HepG2 (cell line): ENCODE measurements around the gene BMPR2. TPM values are rescaled to one million over a fixed set of nuclear protein-coding genes. Genes with fewer than 3 reads are reported as not detected.

ENCODE experiments used
- BRF2 ChIP-seq: sonication (generic); formaldehyde crosslinking; IDR thresholded peaks from 2 replicates; pipeline ENCODE4 v1.8.1; 2022; ENCODE audit warnings: mild to moderate bottlenecking, missing genetic modification reagents
- KDM5A ChIP-seq: fragments of 200-600 bp; sonication (generic); IDR thresholded peaks from 2 replicates; pipeline ENCODE4 v1.7.0; 2018; ENCODE audit warnings: antibody characterized with exemption, mild to moderate bottlenecking, low read length, borderline replicate concordance
- KLF16 ChIP-seq, 2 experiments: sonication (generic) in 1 of 2; formaldehyde crosslinking in 1 of 2; IDR thresholded peaks; 2 replicates each; pipeline versions ENCODE4 v1.6.1 to v1.8.0; 2016 to 2023; ENCODE audit warnings: missing genetic modification reagents in 2 of 2, missing compliant biosample characterization in 1 of 2
- MIER3 ChIP-seq: IDR thresholded peaks from 2 replicates; pipeline ENCODE4 v1.6.1; 2016; ENCODE audit warnings: missing compliant biosample characterization, borderline replicate concordance
- NR0B2 ChIP-seq: sonication (generic); formaldehyde crosslinking; IDR thresholded peaks from 2 replicates; pipeline ENCODE4 v1.4.0; 2020; ENCODE audit warnings: mild to moderate bottlenecking, missing genetic modification reagents
- PAX8 ChIP-seq: sonication (generic); formaldehyde crosslinking; IDR thresholded peaks from 2 replicates; pipeline ENCODE4 v1.8.0; 2022; ENCODE audit warnings: mild to moderate bottlenecking, missing genetic modification reagents, borderline replicate concordance
- PITX1 ChIP-seq: sonication (generic); formaldehyde crosslinking; IDR thresholded peaks from 2 replicates; pipeline ENCODE4 v1.5.1; 2020; ENCODE audit warnings: mild to moderate bottlenecking, missing genetic modification reagents
- PRDM10 ChIP-seq: sonication (generic); formaldehyde crosslinking; IDR thresholded peaks from 2 replicates; pipeline ENCODE4 v1.4.0; 2020; ENCODE audit warnings: low read depth, missing genetic modification reagents
- THYN1 ChIP-seq: sonication (generic); formaldehyde crosslinking; IDR thresholded peaks from 2 replicates; pipeline ENCODE4 v1.8.1; 2023; ENCODE audit warnings: low read depth, mild to moderate bottlenecking, moderate library complexity, missing genetic modification reagents, borderline replicate concordance
- ZBTB7B ChIP-seq: sonication (generic); formaldehyde crosslinking; IDR thresholded peaks from 2 replicates; pipeline ENCODE4 v1.4.0; 2020; ENCODE audit warnings: missing genetic modification reagents
- ZMYM2 ChIP-seq: sonication (generic); formaldehyde crosslinking; IDR thresholded peaks from 2 replicates; pipeline ENCODE4 v1.8.0; 2022; ENCODE audit warnings: mild to moderate bottlenecking, missing genetic modification reagents
- ZNF446 ChIP-seq: sonication (generic); formaldehyde crosslinking; IDR thresholded peaks from 2 replicates; pipeline ENCODE4 v1.5.0; 2020; ENCODE audit warnings: mild to moderate bottlenecking, missing genetic modification reagents
- ZNF790 ChIP-seq: sonication (generic); formaldehyde crosslinking; IDR thresholded peaks from 2 replicates; pipeline ENCODE4 v1.8.0; 2022; ENCODE audit warnings: missing genetic modification reagents, mild to moderate bottlenecking, borderline replicate concordance
- ZNF839 ChIP-seq: sonication (generic); formaldehyde crosslinking; IDR thresholded peaks from 2 replicates; pipeline ENCODE4 v1.4.0; 2020; ENCODE audit warnings: missing genetic modification reagents, mild to moderate bottlenecking, borderline replicate concordance
- polyA plus RNA-seq, 8 experiments: library from polyadenylated mRNA; depleted of rRNA in 3 of 8; stranded (reverse) in 7 of 8; unstranded in 1 of 8; fragments of >200 nt; fragmentation: Illumina TruSeq in 4 of 8; extraction: Trizol in 4 of 8; gene quantifications; 2 replicates each; pipeline versions ENCODE4 v1.2.1 to v1.2.3, GENCODE V29; 2011 to 2016; ENCODE audit warnings: low read depth in 4 of 8, missing spikeins in 1 of 8, mixed read lengths in 1 of 8; ENCODE audit not compliant: insufficient read depth in 1 of 8
- total RNA-seq, 5 experiments: library from RNA; depleted of rRNA; stranded (reverse); fragments of >200 nt; fragmentation: Illumina TruSeq; extraction: Trizol; gene quantifications; 2 replicates each; pipeline ENCODE4 v1.2.3, GENCODE V29; 2016; ENCODE audit warnings: low read depth in 1 of 5
- TF ChIP-seq, protein P1 (sequence below): sonication (generic); formaldehyde crosslinking; IDR thresholded peaks from 2 replicates; pipeline ENCODE4 v1.8.1; 2023; ENCODE audit warnings: mild to moderate bottlenecking, inconsistent platforms, moderate library complexity, missing genetic modification reagents, borderline replicate concordance
- TF ChIP-seq, protein P2 (sequence below): sonication (generic); formaldehyde crosslinking; IDR thresholded peaks from 2 replicates; pipeline ENCODE4 v1.5.0; 2020; ENCODE audit warnings: mild to moderate bottlenecking, missing genetic modification reagents
- TF ChIP-seq, protein P3 (sequence below): sonication (generic); formaldehyde crosslinking; IDR thresholded peaks from 2 replicates; pipeline ENCODE4 v1.5.1; 2020; ENCODE audit warnings: mild to moderate bottlenecking, missing genetic modification reagents, borderline replicate concordance

Gene BMPR2
- total and polyA plus RNA-seq, 2 of the 13 experiments (the other 11 are each of a cell fraction or from before 2014, with no cell fraction given): 5.5 to 10.3 TPM

DNA sequence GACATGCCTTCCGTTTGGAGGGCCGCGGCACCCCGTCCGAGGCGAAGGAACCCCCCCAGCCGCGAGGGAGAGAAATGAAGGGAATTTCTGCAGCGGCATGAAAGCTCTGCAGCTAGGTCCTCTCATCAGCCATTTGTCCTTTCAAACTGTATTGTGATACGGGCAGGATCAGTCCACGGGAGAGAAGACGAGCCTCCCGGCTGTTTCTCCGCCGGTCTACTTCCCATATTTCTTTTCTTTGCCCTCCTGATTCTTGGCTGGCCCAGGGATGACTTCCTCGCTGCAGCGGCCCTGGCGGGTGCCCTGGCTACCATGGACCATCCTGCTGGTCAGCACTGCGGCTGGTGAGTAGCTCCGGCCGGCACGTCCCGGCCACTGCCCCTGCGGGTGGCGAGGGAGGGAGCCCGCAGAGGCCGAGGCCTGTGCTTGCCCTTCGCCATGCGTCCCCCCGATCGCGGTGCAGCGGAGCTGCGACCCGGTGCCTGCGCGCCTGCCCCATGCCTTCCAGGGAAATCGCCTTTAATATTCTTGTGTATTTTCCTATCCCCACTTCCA, 1.2 kb downstream of the BMPR2 start (continued):
- no peak for TF ChIP-seq ZNF790 (CRISPR knock-in tag)
- no peak for TF ChIP-seq KDM5A
- TF ChIP-seq MIER3 (CRISPR knock-in tag): no peak
- TF ChIP-seq PAX8 (CRISPR knock-in tag): no peak
- TF ChIP-seq ZMYM2 (CRISPR knock-in tag): no peak
- TF ChIP-seq ZBTB7B: peak; percentile 46; the same call in 1 of the 2 replicates
- TF ChIP-seq, protein P1, sequence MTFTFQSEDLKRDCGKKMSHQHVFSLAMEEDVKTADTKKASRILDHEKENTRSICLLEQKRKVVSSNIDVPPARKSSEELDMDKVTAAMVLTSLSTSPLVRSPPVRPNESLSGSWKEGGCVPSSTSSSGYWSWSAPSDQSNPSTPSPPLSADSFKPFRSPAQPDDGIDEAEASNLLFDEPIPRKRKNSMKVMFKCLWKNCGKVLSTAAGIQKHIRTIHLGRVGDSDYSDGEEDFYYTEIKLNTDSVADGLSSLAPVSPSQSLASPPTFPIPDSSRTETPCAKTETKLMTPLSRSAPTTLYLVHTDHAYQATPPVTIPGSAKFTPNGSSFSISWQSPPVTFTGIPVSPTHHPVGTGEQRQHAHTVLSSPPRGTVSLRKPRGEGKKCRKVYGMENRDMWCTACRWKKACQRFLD (CRISPR knock-in tag): no peak
- no peak for TF ChIP-seq THYN1 (CRISPR knock-in tag)
- TF ChIP-seq, protein P2, sequence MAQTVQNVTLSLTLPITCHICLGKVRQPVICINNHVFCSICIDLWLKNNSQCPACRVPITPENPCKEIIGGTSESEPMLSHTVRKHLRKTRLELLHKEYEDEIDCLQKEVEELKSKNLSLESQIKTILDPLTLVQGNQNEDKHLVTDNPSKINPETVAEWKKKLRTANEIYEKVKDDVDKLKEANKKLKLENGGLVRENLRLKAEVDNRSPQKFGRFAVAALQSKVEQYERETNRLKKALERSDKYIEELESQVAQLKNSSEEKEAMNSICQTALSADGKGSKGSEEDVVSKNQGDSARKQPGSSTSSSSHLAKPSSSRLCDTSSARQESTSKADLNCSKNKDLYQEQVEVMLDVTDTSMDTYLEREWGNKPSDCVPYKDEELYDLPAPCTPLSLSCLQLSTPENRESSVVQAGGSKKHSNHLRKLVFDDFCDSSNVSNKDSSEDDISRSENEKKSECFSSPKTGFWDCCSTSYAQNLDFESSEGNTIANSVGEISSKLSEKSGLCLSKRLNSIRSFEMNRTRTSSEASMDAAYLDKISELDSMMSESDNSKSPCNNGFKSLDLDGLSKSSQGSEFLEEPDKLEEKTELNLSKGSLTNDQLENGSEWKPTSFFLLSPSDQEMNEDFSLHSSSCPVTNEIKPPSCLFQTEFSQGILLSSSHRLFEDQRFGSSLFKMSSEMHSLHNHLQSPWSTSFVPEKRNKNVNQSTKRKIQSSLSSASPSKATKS (CRISPR knock-in tag): no peak
- no peak for TF ChIP-seq PITX1
- no peak; the same call in 1 of the 2 replicates for TF ChIP-seq PRDM10 (CRISPR knock-in tag)
- TF ChIP-seq ZNF839 (CRISPR knock-in tag): no peak; the same call in 1 of the 2 replicates
- TF ChIP-seq, protein P3, sequence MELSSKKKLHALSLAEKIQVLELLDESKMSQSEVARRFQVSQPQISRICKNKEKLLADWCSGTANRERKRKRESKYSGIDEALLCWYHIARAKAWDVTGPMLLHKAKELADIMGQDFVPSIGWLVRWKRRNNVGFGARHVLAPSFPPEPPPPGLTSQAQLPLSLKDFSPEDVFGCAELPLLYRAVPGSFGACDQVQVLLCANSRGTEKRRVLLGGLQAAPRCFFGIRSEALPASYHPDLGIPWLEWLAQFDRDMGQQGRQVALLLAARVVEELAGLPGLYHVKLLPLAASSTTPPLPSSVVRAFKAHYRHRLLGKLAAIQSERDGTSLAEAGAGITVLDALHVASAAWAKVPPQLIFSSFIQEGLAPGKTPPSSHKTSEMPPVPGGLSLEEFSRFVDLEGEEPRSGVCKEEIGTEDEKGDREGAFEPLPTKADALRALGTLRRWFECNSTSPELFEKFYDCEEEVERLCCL: 0 out of 2 replicates have a peak, but pooled peaks have one; percentile 37
- TF ChIP-seq ZNF446 (CRISPR knock-in tag): 0 out of 2 replicates have a peak, but pooled peaks have one; percentile 61
- no peak for TF ChIP-seq BRF2 (CRISPR knock-in tag)
- peak; percentile 88 for TF ChIP-seq NR0B2 (CRISPR knock-in tag)
- no peak for TF ChIP-seq KLF16 (CRISPR knock-in tag; IDR thresholded peaks at IDR 0.05)
